Muscle layer of duodenum (tissue), 2 donors: ENCODE data around the gene SIGLEC14.
"Not testable (repeated sequence)": the region's sequence is repeated elsewhere in the genome, so short reads cannot be mapped to it uniquely, and the experiment has no call there.

ENCODE experiments used
- H3K27ac ChIP-seq: one replicate; pipeline ENCODE4 v1.7.0; 2013; ENCODE audit warnings: mild to moderate bottlenecking, low read length
- H3K27me3 ChIP-seq: one replicate; pipeline ENCODE4 v1.7.0; 2013; ENCODE audit warnings: low read depth, mild to moderate bottlenecking, control low read depth, low read length
- H3K36me3 ChIP-seq, 2 donors: one replicate each; pipeline ENCODE4 v1.7.0; 2013; ENCODE audit warnings: low read length in 2 of 2, control low read depth in 1 of 2, mild to moderate bottlenecking in 1 of 2; ENCODE audit not compliant: insufficient read depth in 2 of 2, control insufficient read depth in 1 of 2
- H3K4me1 ChIP-seq, 2 donors: one replicate each; pipeline ENCODE4 v1.7.0; 2013; ENCODE audit warnings: low read length in 2 of 2, mild to moderate bottlenecking in 2 of 2, control low read depth in 1 of 2, moderate library complexity in 1 of 2; ENCODE audit not compliant: insufficient read depth in 2 of 2, control insufficient read depth in 1 of 2
- H3K4me3 ChIP-seq, 2 donors: one replicate each; pipeline ENCODE4 v1.7.0; 2013; ENCODE audit warnings: low read length in 2 of 2, low read depth in 1 of 2, mild to moderate bottlenecking in 1 of 2
- H3K9me3 ChIP-seq, 2 donors: one replicate each; pipeline ENCODE4 v1.7.0; 2013; ENCODE audit warnings: low read length in 2 of 2, control low read depth in 1 of 2, mild to moderate bottlenecking in 1 of 2; ENCODE audit not compliant: control insufficient read depth in 1 of 2
- donor health status: healthy.

SIGLEC14 gene, protein sequence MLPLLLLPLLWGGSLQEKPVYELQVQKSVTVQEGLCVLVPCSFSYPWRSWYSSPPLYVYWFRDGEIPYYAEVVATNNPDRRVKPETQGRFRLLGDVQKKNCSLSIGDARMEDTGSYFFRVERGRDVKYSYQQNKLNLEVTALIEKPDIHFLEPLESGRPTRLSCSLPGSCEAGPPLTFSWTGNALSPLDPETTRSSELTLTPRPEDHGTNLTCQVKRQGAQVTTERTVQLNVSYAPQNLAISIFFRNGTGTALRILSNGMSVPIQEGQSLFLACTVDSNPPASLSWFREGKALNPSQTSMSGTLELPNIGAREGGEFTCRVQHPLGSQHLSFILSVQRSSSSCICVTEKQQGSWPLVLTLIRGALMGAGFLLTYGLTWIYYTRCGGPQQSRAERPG

DNA sequence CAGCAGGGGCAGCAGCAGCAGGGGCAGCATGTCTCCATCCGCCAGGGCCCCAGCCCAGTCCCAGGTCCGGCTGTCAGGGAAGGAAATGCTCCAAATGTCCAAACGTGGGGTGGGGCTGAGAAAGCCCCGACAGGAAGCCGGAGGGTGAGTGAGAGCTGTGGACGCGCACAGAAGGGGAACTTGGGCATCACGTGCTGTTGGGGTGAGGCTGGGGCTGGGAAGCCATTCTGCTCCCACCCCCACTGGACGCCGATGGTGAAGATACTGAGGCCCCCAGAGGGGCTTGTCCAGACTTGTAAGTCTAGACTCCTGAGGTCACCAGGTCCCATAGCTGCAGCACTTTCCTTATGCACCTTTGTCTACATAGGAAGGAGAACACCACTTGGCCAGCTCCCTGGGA is at the start of gene SIGLEC14:
Gene SIGLEC14 (minus strand): TSS at position 96 of the 400 bp plus-strand sequence. CDS start 66 bp downstream, at position 30.
- not testable (repeated sequence) for H3K9me3 ChIP-seq, H3K27ac ChIP-seq, H3K36me3 ChIP-seq, H3K27me3 ChIP-seq, H3K4me3 ChIP-seq, H3K4me1 ChIP-seq

GRCh38 chr19:51695702-51696315 is 49.2 kb upstream of the SIGLEC14 start:
- no peak overlapping the region for H3K4me3 ChIP-seq
- no peaks in the 10 kb centered on the region for H3K27me3 ChIP-seq
- peaks cover 20 to 45% of the 10 kb centered on the region in 2 donors for H3K36me3 ChIP-seq
- no peak overlapping the region for H3K27ac ChIP-seq
- no peaks in the 10 kb centered on the region for H3K9me3 ChIP-seq
- peaks cover 11 to 32% of the 10 kb centered on the region in 2 donors for H3K4me1 ChIP-seq

- Histone ChIP-seq H3K36me3 (peaks cover 20 to 45% of the 10 kb centered on the region in 2 donors), H3K9me3 (no peaks in the 10 kb centered on the region)
Measured at GRCh38 chr19:51695088-51695487, 48.5 kb upstream of the SIGLEC14 start.

GRCh38 chr19:51694318-51695085 is 47.9 kb upstream of the SIGLEC14 start:
- H3K27ac ChIP-seq = no peak overlapping the region
- H3K27me3 ChIP-seq = no peaks in the 10 kb centered on the region
- no peaks in the 10 kb centered on the region for H3K9me3 ChIP-seq
- H3K4me3 ChIP-seq = no peak overlapping the region
- peaks cover 11 to 37% of the 10 kb centered on the region in 2 donors for H3K4me1 ChIP-seq
- peaks cover 19 to 45% of the 10 kb centered on the region in 2 donors for H3K36me3 ChIP-seq

More at GRCh38 chr19:51695088-51695487, 48.5 kb upstream of the SIGLEC14 start:
- Histone ChIP-seq H3K4me3 (no peak overlapping the region), H3K4me1 (peaks cover 11 to 36% of the 10 kb centered on the region in 2 donors), H3K27me3 (no peaks in the 10 kb centered on the region), H3K27ac (no peak overlapping the region)

DNA sequence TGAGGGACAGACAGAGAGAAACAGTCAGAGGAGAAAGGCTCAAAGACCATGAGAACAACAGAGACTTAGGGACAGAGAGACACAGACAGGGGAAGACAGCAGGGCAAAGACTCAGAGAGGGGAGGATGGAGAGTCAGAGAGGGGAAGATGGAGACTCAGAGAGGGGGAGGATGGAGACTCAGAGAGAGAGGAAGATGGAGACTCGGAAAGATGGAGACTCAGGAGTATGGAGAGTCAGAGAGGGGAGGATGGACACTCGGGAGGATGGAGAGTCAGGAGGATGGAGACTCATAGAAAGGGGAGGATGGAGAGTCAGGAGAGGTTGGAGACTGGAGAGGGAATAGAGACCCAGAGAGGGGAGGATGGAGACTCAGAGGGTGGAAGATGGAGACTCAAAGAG is 47.2 kb upstream of the SIGLEC14 start:
- peaks cover 11 to 37% of the 10 kb centered on the region in 2 donors for H3K4me1 ChIP-seq
- H3K9me3 ChIP-seq = no peaks in the 10 kb centered on the region
- H3K27ac ChIP-seq = no peak overlapping the region
- H3K27me3 ChIP-seq = no peaks in the 10 kb centered on the region
- no peak overlapping the region for H3K4me3 ChIP-seq
- peaks cover 14 to 40% of the 10 kb centered on the region in 2 donors for H3K36me3 ChIP-seq

GRCh38 chr19:51693260-51693659 is 46.6 kb upstream of the SIGLEC14 start, which contains the start of gene SPACA6:
Gene SPACA6 (plus strand): TSS chr19:51693330. CDS start chr19:51693527, 197 bp downstream.
- Histone ChIP-seq H3K4me1 (peaks cover 11 to 41% of the 10 kb centered on the region in 2 donors), H3K9me3 (no peaks in the 10 kb centered on the region), H3K36me3 (peaks cover 14 to 34% of the 10 kb centered on the region in 2 donors), H3K27me3 (no peaks in the 10 kb centered on the region), H3K4me3 (peak within 1 kb of the TSS; percentile 42 to 97), H3K27ac (peak within 1 kb of the TSS; percentile 39)

- H3K27ac ChIP-seq = peak overlapping the region; percentile 39
- no peaks in the 10 kb centered on the region for H3K9me3 ChIP-seq
- H3K36me3 ChIP-seq = peaks cover 14 to 32% of the 10 kb centered on the region in 2 donors
- H3K27me3 ChIP-seq = no peaks in the 10 kb centered on the region
- peak overlapping the region; percentile 7 to 97 for H3K4me3 ChIP-seq
- H3K4me1 ChIP-seq = peaks cover 19 to 47% of the 10 kb centered on the region in 2 donors
Measured at GRCh38 chr19:51692468-51692867, 45.8 kb upstream of the SIGLEC14 start.

DNA sequence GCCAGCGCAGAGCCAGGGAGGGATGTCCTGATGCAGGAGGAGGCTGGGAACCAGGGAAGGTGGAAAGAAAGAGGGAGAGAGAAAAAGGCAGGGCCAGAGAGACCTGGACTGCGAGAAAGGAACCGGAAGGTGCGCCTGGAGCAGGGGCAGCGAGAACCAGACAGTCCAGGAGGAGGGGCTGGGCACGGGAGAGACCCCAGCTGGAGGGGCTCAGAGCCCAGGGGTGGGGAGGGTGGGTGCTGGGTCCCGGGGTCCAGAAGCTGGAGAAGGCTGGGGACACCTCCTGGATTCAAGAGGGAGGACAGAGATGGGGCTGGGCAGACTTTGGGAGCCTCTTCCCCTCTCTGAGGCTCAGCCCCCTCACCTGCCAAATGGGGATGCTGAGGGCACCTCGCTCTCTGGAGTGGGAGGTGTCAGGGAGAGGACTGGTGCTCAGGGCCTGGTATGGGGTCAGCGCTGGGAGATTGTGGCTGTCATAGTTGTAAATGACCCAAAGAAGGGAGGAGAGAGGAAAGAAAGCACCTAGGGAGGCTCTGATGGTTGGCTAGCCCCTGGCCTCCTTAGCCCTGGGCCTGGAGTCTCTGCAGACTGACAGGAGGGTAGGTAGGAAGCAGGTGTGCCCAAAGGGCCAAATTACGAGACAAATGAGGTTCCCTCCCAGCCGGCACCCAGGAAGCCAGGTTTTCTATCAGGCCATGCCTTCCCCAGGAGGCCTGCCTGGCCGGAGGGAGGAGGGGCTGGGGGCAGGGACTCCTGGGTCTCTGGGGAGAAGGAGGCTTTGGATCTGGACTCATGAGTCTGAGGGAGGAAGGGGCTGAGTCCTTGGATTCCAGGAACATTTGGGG is 45.2 kb upstream of the SIGLEC14 start:
- Histone ChIP-seq H3K4me3 (peak overlapping the region; percentile 63 to 97), H3K27me3 (peaks cover 6% of the 10 kb centered on the region)

DNA sequence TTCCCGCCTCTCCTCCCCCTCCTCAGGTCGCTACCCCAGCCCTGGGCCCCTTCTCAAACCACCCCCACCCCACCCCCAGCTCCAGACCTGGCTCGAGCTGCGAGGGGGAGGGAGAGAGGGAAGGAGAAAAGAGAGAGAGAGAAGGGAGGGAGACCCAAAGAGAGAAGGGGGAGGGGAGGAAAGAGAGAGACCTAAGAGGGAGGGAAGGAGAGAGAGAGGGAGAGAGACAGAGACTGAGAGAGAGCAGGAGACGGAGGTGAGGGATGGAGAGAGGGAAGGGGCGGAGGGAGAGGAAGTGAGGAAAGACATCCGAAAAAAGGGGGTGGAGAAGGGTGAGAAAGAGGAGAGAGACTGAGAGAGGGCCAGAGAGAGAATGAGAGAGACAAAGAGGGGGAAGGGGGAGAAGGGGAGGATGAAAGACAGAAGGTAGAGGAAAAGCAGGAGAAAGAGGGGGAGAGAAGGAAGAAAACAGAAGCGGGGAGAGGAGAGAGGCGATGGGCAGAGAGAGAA is 44.5 kb upstream of the SIGLEC14 start:
- H3K9me3 ChIP-seq = no peaks in the 10 kb centered on the region
- H3K27ac ChIP-seq = peak overlapping the region; percentile 60
- peak overlapping the region; percentile 63 to 97 for H3K4me3 ChIP-seq
- peaks cover 19 to 54% of the 10 kb centered on the region in 2 donors for H3K4me1 ChIP-seq
- peaks cover 10 to 24% of the 10 kb centered on the region in 2 donors for H3K36me3 ChIP-seq
- peaks cover 8% of the 10 kb centered on the region for H3K27me3 ChIP-seq

More for the DNA sequence above, 45.2 kb upstream of the SIGLEC14 start:
- H3K36me3 ChIP-seq = peaks cover 10 to 28% of the 10 kb centered on the region in 2 donors
- H3K4me1 ChIP-seq = peaks cover 19 to 53% of the 10 kb centered on the region in 2 donors
- H3K27ac ChIP-seq = peak overlapping the region; percentile 60
- no peaks in the 10 kb centered on the region for H3K9me3 ChIP-seq

GRCh38 chr19:51690454-51691073 is 43.9 kb upstream of the SIGLEC14 start:
- no peaks in the 10 kb centered on the region for H3K9me3 ChIP-seq
- H3K27me3 ChIP-seq = peaks cover 8% of the 10 kb centered on the region
- H3K36me3 ChIP-seq = peaks cover 8 to 22% of the 10 kb centered on the region in 2 donors
- peak overlapping the region; percentile 74 to 97 for H3K4me3 ChIP-seq
- H3K4me1 ChIP-seq = peaks cover 19 to 54% of the 10 kb centered on the region in 2 donors
- peak overlapping the region; percentile 67 for H3K27ac ChIP-seq
